Skeletal muscle tissue (tissue), 4 donors: ENCODE measurements around the gene OSTC. TPM values are rescaled to one million over a fixed set of nuclear protein-coding genes. Genes with fewer than 3 reads are reported as not detected.

Source experiments
- H3K27ac ChIP-seq: one replicate; pipeline ENCODE4 v1.7.0; 2013; ENCODE audit warnings: mild to moderate bottlenecking, low read depth, low read length, inconsistent platforms
- H3K27me3 ChIP-seq, 3 donors: one replicate each; pipeline ENCODE4 v1.7.0; 2013; ENCODE audit warnings: low read length in 3 of 3; ENCODE audit not compliant: control insufficient read depth in 3 of 3, insufficient read depth in 3 of 3
- H3K36me3 ChIP-seq, 3 donors: one replicate each; pipeline ENCODE4 v1.7.0; 2013; ENCODE audit warnings: low read length in 3 of 3; ENCODE audit not compliant: control insufficient read depth in 3 of 3, insufficient read depth in 3 of 3
- H3K4me1 ChIP-seq, 3 donors: one replicate each; pipeline ENCODE4 v1.7.0; 2013; ENCODE audit warnings: low read length in 3 of 3, mild to moderate bottlenecking in 3 of 3; ENCODE audit not compliant: control insufficient read depth in 3 of 3, insufficient read depth in 3 of 3
- H3K4me3 ChIP-seq, 3 donors: one replicate each; pipeline ENCODE4 v1.7.0; 2013; ENCODE audit warnings: low read length in 3 of 3
- H3K9ac ChIP-seq, 3 donors: one replicate each; pipeline ENCODE4 v1.7.0; 2013; ENCODE audit warnings: low read length in 3 of 3, mild to moderate bottlenecking in 3 of 3, moderate library complexity in 2 of 3, low read depth in 1 of 3
- H3K9me3 ChIP-seq, 3 donors: one replicate each; pipeline ENCODE4 v1.7.0; 2013; ENCODE audit warnings: low read length in 3 of 3; ENCODE audit not compliant: control insufficient read depth in 3 of 3
- total RNA-seq: library from RNA; depleted of rRNA; stranded (reverse); fragments of >200 nt; gene quantifications from one replicate; pipeline ENCODE4 v1.2.3, GENCODE V29; 2014
- donor health status: Osteomylitis.

Gene OSTC
- total RNA-seq, 1 donor from 2014 or later, result 109 TPM

DNA sequence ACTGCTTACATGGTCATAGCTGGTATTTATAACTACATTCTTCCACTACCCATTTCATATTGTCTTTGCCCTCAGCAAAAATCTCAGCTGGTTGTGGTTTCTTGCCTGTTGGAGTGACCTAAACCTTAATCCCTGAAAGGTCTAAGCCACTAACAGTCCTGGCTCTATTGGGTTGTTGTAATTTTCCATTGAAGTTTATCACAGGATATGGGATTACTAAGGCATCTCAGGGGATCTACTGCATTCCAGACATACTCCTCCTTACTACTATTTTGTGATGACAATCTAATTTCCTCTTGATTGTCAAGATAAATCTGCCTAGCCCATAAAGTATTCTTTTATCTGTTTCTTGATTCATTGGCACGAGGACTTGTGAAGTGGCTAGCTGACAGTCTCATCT is 6.2 kb upstream of the OSTC start:
- H3K27ac ChIP-seq, result no peak overlapping the region
- no peaks in the 10 kb centered on the region for H3K9me3 ChIP-seq
- H3K9ac ChIP-seq, result no peak overlapping the region
- no peaks in the 10 kb centered on the region for H3K4me1 ChIP-seq
- no peaks in the 10 kb centered on the region for H3K36me3 ChIP-seq
- H3K4me3 ChIP-seq, result no peak overlapping the region
- H3K27me3 ChIP-seq, result no peaks in the 10 kb centered on the region

GRCh38 chr4:108646706-108647105 is 3.7 kb upstream of the OSTC start:
- no peak overlapping the region for H3K4me3 ChIP-seq
- H3K27me3 ChIP-seq, result no peaks in the 10 kb centered on the region

DNA sequence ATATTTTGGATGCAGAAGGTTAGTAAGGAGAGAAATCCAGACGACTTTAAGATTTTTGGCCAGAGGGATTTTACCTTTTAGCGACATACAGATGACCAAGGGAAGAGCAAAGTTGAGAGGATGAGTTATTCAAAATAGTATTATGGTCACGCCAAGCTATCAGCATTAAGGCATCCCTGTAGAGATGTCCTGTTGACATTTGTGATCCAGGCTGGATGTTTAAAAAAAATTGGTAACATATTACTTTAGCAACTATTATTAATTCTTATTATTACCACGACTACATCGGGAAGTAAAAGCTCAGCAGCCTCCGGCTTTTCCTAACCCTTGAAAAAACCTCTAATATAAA is 562 bp upstream of the OSTC start:
- no peaks in the 10 kb centered on the region for H3K9me3 ChIP-seq
- peaks cover 0 to 13% (median 11%) of the 10 kb centered on the region in 3 donors for H3K4me1 ChIP-seq
- peak overlapping the region; percentile 61 to 99 (median 89) for H3K4me3 ChIP-seq
- no peaks in the 10 kb centered on the region for H3K27me3 ChIP-seq
- H3K36me3 ChIP-seq, result no peaks in the 10 kb centered on the region
- H3K9ac ChIP-seq, result peak overlapping the region in 1 of 3 donors; percentile 89
- H3K27ac ChIP-seq, result no peak overlapping the region

More at GRCh38 chr4:108646706-108647105, 3.7 kb upstream of the OSTC start:
- Histone ChIP-seq H3K9me3 (no peaks in the 10 kb centered on the region), H3K9ac (no peak overlapping the region), H3K36me3 (no peaks in the 10 kb centered on the region), H3K27ac (no peak overlapping the region), H3K4me1 (peaks cover 0 to 13% (median 8%) of the 10 kb centered on the region in 3 donors)

GRCh38 chr4:108651014-108651791 is 804 bp downstream of the OSTC start:
- peaks cover 0 to 2% (median 0%) of the 10 kb centered on the region in 3 donors for H3K36me3 ChIP-seq
- H3K4me1 ChIP-seq, result peaks cover 0 to 13% (median 11%) of the 10 kb centered on the region in 3 donors
- peak overlapping the region; percentile 80 for H3K27ac ChIP-seq
- no peaks in the 10 kb centered on the region for H3K9me3 ChIP-seq
- H3K27me3 ChIP-seq, result no peaks in the 10 kb centered on the region
- H3K9ac ChIP-seq, result peak overlapping the region; percentile 89 to 95 (median 89)
- H3K4me3 ChIP-seq, result peak overlapping the region; percentile 87 to 99 (median 89)

- Histone ChIP-seq H3K9ac (no peak overlapping the region), H3K9me3 (no peaks in the 10 kb centered on the region), H3K4me3 (no peak overlapping the region), H3K4me1 (peaks cover 0 to 3% (median 0%) of the 10 kb centered on the region in 3 donors), H3K27ac (no peak overlapping the region), H3K27me3 (no peaks in the 10 kb centered on the region), H3K36me3 (peaks cover 5 to 17% (median 16%) of the 10 kb centered on the region in 3 donors)
Measured at GRCh38 chr4:108662629-108663028, 12.2 kb downstream of the OSTC start.

DNA sequence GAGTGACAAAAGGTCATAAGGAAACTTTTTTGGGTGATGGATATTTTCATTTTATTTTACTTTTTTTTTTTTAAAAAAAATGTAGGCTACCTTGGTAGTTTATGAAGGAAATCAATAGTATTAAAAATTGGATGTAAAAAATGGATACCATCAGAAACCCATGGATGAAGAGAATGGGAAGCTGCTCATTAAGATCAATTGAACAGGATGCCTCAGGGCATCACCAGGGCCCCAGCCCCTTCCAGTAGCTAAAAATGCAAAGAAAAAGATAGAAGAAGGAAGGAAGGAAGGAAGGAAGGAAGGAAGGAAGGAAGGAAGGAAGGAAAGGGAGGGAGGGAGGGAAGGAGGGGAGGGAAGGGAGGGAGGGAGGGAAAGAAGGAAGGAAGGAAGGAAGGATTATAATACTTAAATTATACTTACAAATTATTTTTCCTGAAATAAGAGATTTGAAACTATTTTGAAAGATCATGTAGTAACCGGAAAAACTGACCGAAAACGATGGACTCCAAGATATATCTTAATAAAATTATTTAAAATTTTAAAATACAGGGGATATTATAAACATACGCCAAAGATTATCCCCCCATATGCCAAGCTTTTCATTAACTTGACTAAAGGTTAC is 24.1 kb downstream of the OSTC start:
- Histone ChIP-seq H3K9ac (no peak overlapping the region), H3K27ac (no peak overlapping the region), H3K27me3 (no peaks in the 10 kb centered on the region), H3K4me3 (no peak overlapping the region), H3K36me3 (peaks cover 0 to 11% (median 4%) of the 10 kb centered on the region in 3 donors), H3K9me3 (no peaks in the 10 kb centered on the region), H3K4me1 (no peaks in the 10 kb centered on the region)

DNA sequence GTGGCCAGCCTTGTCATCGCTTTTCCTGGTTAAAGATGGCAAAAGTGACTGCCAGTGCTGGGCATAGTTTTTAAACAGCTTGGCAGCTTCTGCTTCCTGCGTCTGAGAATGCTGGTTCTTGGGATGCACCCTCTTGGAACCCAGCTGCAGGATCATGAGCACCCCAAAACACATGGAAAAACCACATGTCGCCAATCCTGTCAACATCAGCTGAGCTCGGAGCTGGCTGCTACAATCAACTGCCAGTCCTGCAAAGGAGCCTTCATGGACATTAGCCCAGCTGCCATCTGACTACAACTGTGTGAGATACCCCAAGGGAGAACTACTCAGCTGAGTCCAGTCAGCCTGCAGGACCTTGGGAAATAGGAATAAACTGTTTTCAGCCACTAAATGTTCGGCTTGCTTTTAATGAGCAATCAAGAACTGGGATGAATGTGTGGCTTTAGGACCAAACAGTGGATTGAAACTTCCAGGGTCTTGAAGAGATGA is 31.0 kb downstream of the OSTC start:
- Histone ChIP-seq H3K4me1 (no peaks in the 10 kb centered on the region), H3K36me3 (peaks cover 0 to 11% (median 0%) of the 10 kb centered on the region in 3 donors), H3K9me3 (no peaks in the 10 kb centered on the region), H3K4me3 (no peak overlapping the region), H3K27ac (no peak overlapping the region), H3K27me3 (no peaks in the 10 kb centered on the region), H3K9ac (no peak overlapping the region)

- Histone ChIP-seq H3K4me1 (no peaks in the 10 kb centered on the region), H3K27ac (no peak overlapping the region), H3K9ac (no peak overlapping the region)
Measured at GRCh38 chr4:108683479-108683878, 33.1 kb downstream of the OSTC start.

DNA sequence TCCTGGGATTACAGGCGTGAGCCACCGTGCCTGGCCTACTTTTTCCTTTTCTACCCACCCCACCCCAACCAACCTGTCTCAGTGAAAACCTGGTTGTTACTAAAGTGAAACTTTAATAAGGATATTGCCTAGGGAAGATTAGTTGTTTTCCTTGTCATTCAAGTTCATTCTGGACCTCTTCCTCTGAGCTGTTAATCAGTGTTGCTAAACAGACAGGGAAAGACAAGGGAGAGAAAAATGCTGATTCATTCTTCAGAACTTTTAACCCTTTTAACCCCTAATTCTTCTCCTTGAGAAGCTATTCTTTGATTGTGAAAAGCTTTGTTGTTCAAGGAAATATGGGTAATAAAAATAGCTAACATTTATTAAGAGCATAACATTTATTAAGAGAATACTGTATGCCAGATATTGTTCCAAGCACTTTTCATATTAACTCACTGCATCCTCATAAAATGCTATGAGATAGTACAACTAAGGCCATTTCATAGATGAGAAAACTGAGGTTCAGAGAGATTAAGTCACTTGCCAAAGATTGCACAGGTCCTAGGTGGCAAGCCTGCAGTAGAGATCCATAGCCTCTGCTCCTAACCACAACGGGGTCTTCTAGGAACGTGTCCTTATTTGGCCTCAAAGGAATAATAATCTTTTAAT is 34.8 kb downstream of the OSTC start:
- Histone ChIP-seq H3K27ac (no peak overlapping the region), H3K27me3 (no peaks in the 10 kb centered on the region), H3K36me3 (no peaks in the 10 kb centered on the region), H3K9me3 (no peaks in the 10 kb centered on the region), H3K4me3 (no peak overlapping the region), H3K4me1 (no peaks in the 10 kb centered on the region), H3K9ac (no peak overlapping the region)

More at GRCh38 chr4:108683479-108683878, 33.1 kb downstream of the OSTC start:
- Histone ChIP-seq H3K27me3 (no peaks in the 10 kb centered on the region), H3K9me3 (no peaks in the 10 kb centered on the region), H3K4me3 (no peak overlapping the region), H3K36me3 (no peaks in the 10 kb centered on the region)

GRCh38 chr4:108690738-108691137 is 40.3 kb downstream of the OSTC start:
- Histone ChIP-seq H3K4me1 (no peaks in the 10 kb centered on the region), H3K27ac (no peak overlapping the region), H3K4me3 (no peak overlapping the region), H3K36me3 (no peaks in the 10 kb centered on the region), H3K9me3 (no peaks in the 10 kb centered on the region), H3K27me3 (no peaks in the 10 kb centered on the region), H3K9ac (no peak overlapping the region)
